PFSK-1 (cell line): ENCODE data around the gene DDAH1.

Experiments used
- FOXP2 ChIP-seq: optimal IDR thresholded peaks from 2 replicates; pipeline ENCODE3; 2011; ENCODE audit warnings: borderline replicate concordance, control low read depth, inconsistent platforms; ENCODE audit not compliant: insufficient read depth; ENCODE audit errors: extremely low read length, extremely low read depth
- POLR2AphosphoS5 ChIP-seq: IDR thresholded peaks from 2 replicates; pipeline ENCODE4 v1.6.1; 2012; ENCODE audit warnings: low read depth, mild to moderate bottlenecking, control low read depth, low read length, moderate library complexity
- REST ChIP-seq, 2 experiments: IDR thresholded peaks; 2 replicates each; pipeline versions ENCODE4 v1.6.1 to v1.8.0; 2011 to 2012; ENCODE audit warnings: low read depth in 2 of 2, low read length in 2 of 2, control low read depth in 1 of 2, inconsistent platforms in 1 of 2, mild to moderate bottlenecking in 1 of 2, moderate library complexity in 1 of 2; ENCODE audit not compliant: insufficient read depth in 1 of 2
- SIN3A ChIP-seq: IDR thresholded peaks from 2 replicates; pipeline ENCODE4 v1.6.1; 2012; ENCODE audit warnings: mild to moderate bottlenecking, low read length, moderate library complexity, borderline replicate concordance; ENCODE audit not compliant: insufficient read depth
- TAF1 ChIP-seq: IDR thresholded peaks from 2 replicates; pipeline ENCODE4 v1.6.1; 2012; ENCODE audit warnings: low read length, control low read depth, borderline replicate concordance; ENCODE audit not compliant: insufficient read depth

DDAH1 gene

DNA sequence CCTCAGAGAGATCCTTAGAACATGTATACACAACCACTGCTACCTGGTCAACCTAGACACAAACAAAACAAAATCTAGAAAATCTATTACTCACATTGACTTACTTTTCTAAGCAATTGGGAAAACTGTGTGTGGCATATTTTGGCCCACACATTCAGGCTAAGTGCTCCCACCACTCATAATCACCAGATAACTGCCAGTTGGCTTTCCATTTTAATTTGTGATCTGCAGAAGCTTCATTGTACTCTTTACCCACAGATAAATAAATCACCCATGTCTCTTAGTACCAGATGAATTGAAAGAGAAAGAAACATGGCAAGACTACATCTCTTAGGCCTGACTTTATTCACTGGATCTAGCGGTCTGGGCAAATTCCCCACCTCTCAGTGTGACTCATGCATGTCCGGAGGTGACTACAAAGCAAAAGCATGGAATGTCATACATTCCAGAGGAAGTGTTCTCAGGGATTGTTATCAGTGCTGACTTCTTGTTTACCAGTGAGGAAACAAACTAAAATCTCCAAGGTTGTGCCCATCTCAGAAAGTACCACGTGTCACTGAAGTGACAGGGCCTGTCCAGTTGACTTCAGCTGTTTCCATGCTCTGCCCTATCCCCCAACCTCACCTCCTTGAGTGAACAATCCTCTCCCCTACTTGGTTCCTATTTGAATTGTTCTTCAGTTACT lies 136.1 kb downstream of the DDAH1 start:
- TF ChIP-seq REST (IDR thresholded peaks at IDR 0.05; ENCODE audit: insufficient read depth in 1 of 2, low read depth in 2 of 2, low read length in 2 of 2) (peak in 1 of 2 experiments; percentile 65; a peak in 1 of 4 replicates), POLR2AphosphoS5 (no peak), FOXP2 (peak; percentile 47), SIN3A (peak; percentile 96; the same call in 1 of the 2 replicates), TAF1 (peak; percentile 55; the same call in 1 of the 2 replicates)

GRCh38 chr1:85327759-85328158 lies 137.2 kb downstream of the DDAH1 start:
- TF ChIP-seq FOXP2, result no peak
- no peak for TF ChIP-seq REST (IDR thresholded peaks at IDR 0.05; ENCODE audit: insufficient read depth in 1 of 2, low read depth in 2 of 2, low read length in 2 of 2)
- TF ChIP-seq TAF1, result no peak
- TF ChIP-seq POLR2AphosphoS5, result no peak
- no peak for TF ChIP-seq SIN3A

DNA sequence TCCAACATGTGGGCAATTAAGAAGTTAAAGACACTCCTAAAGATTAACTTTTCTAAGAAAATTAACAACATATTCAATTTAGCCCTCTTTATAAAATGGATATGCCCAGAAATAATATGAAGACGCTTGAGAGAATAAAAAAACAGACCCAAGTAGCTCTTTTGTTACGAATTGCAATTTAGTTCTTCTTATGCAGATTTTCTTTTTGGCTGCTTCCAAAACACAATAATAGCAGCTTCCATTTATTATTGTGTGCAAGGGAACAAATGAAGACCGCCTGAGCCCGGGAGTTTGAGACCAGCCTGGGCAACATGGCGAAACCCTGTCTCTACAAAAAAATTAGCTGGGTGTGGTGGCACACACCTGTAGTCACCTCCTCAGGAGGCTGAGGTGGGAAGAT lies 138.1 kb downstream of the DDAH1 start:
- TF ChIP-seq TAF1 (no peak), POLR2AphosphoS5 (no peak), REST (IDR thresholded peaks at IDR 0.05; ENCODE audit: insufficient read depth in 1 of 2, low read depth in 2 of 2, low read length in 2 of 2) (no peak), FOXP2 (no peak), SIN3A (no peak)

DNA sequence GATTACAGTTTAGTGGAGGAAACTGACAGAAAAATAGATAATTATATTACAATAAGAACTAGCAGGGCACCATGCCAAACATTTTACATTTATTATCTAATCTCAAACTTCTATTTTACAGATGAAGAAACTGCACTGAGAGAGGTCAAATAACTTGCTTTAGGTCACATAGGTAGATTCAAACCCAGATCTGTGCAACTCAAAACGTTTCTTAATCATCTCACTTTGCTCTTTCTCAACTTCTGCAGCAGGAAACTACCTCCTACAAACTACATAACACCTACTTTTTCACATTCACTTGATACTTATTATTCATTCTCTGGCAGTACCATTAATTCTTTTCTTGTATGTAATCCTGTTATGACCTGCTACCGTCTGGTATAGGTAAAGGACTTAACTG lies 138.6 kb downstream of the DDAH1 start:
- TF ChIP-seq TAF1, result no peak
- TF ChIP-seq FOXP2, result no peak
- no peak for TF ChIP-seq POLR2AphosphoS5
- TF ChIP-seq REST (IDR thresholded peaks at IDR 0.05; ENCODE audit: insufficient read depth in 1 of 2, low read depth in 2 of 2, low read length in 2 of 2), result no peak
- TF ChIP-seq SIN3A, result no peak

DNA sequence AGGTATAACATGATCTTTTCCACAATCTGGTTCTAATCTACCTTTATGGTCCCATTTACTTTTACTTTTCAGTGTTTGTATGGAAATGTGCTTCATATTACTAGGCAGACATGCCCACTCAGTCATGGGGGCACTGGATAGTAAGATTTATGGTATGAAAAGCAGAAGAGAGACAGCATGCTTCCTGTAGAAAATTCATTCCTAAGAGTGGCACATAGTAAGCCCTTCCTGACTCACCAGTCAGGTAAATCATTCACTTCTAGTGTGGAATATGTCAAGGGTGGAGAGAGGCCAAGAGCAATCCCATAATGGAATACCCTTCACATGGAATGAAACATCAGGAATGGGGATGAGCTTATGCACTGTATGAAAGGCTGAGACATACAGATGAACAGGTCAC lies 139.0 kb downstream of the DDAH1 start:
- TF ChIP-seq SIN3A (no peak), REST (IDR thresholded peaks at IDR 0.05; ENCODE audit: insufficient read depth in 1 of 2, low read depth in 2 of 2, low read length in 2 of 2) (no peak), TAF1 (no peak), POLR2AphosphoS5 (no peak), FOXP2 (no peak)
